ENCODE data around the gene IRF2. TPM values are rescaled to one million over a fixed set of nuclear protein-coding genes. Genes with fewer than 3 reads are reported as not detected.
A peak's percentile ranks its signal among the peaks of the same experiment; 100 is the strongest.
"Not testable (repeated sequence)": the region's sequence is repeated elsewhere in the genome, so short reads cannot be mapped to it uniquely, and the experiment has no call there.

Gene IRF2
- total RNA-seq, 1 donor from 2014 or later: 44.0 TPM

DNA sequence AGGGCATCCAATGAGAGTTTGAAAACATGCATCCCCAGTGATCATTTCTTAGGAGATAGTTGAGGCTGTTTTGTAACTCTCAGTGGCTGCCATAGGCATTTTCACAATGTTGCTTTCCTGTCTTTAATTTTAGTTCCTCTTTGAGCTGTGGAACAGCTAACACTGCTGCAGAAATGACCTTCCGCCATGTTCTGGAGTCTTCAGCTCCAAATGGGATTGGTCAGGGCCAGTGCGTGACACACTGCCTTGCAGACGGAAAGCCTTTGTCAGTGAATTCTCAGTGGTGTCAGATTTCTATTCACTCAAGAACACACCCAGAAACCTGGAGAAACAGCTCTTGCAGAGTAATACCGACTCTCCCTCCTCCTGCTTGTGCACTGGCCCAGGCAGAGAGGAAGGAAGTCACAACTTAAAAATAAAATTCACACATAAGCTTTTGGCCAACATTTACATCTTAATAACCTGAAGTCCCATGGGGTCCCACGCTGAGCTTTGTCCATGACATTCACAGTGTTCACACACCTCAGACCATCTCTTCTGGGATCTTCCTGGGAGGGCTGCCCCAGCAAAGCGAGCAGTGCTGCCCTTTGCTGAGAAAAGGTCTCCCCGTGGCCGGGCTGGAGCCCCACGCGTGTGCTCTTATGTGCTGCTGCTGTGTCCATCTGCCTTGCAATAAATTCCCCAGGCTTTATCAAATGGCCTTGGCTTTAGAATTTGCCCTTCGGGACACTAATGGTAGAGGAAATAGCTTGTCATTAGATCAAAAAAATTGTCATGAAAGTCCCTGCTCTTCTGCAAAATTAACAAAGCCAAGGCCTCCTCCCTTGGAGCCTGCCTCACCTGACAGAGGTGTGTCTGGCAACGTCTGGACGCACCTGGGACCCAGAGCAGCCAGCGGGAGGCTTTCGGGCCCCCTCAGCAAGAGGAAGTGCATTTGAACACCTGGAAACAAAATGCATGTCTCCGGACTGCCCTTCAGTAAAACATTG, 126.8 kb downstream of the IRF2 start:
- Histone ChIP-seq H3K27me3 (no peaks in the 10 kb centered on the region), H3K9me3 (no peaks in the 10 kb centered on the region), H3K27ac (peak overlapping the region; percentile 74), H3K4me1 (peaks cover 50% of the 10 kb centered on the region), H3K4me3 (no peak overlapping the region), H3K36me3 (no peaks in the 10 kb centered on the region)
- intact Hi-C loops (cut with DNase I): no loop called here
- ATAC-seq: peak; percentile 76
- DNase-seq: no peak
- TF ChIP-seq, protein P1, sequence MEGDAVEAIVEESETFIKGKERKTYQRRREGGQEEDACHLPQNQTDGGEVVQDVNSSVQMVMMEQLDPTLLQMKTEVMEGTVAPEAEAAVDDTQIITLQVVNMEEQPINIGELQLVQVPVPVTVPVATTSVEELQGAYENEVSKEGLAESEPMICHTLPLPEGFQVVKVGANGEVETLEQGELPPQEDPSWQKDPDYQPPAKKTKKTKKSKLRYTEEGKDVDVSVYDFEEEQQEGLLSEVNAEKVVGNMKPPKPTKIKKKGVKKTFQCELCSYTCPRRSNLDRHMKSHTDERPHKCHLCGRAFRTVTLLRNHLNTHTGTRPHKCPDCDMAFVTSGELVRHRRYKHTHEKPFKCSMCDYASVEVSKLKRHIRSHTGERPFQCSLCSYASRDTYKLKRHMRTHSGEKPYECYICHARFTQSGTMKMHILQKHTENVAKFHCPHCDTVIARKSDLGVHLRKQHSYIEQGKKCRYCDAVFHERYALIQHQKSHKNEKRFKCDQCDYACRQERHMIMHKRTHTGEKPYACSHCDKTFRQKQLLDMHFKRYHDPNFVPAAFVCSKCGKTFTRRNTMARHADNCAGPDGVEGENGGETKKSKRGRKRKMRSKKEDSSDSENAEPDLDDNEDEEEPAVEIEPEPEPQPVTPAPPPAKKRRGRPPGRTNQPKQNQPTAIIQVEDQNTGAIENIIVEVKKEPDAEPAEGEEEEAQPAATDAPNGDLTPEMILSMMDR (IDR thresholded peaks at IDR 0.05): no peak

DNA sequence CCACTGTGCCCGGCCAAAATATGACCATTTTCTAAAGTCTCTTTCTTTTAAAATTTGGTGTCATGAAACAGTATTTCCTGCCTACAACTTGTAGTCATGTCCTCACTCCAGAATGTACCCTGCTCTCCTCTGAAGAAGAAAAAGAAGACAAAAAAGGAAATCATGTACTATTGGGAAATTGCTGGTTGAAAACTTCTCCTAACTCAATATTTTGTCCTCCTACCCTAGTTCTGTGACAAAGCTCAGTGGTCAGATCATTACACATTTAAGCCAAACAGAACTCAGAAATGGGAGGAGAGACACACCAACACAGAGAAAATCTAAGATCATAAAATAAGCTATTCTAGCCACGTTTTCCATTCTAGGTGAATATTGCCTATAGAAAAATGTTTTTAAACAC, 127.7 kb downstream of the IRF2 start:
- H3K36me3 ChIP-seq: no peaks in the 10 kb centered on the region
- peak overlapping the region; percentile 74 for H3K27ac ChIP-seq
- peaks cover 50% of the 10 kb centered on the region for H3K4me1 ChIP-seq
- H3K27me3 ChIP-seq: no peaks in the 10 kb centered on the region
- DNase-seq (no peak), ATAC-seq (peak; percentile 4)
- intact Hi-C loops (cut with DNase I): no loop called here
- TF ChIP-seq, protein P1 (IDR thresholded peaks at IDR 0.05): no peak
- H3K4me3 ChIP-seq: no peak overlapping the region
- H3K9me3 ChIP-seq: no peaks in the 10 kb centered on the region

DNA sequence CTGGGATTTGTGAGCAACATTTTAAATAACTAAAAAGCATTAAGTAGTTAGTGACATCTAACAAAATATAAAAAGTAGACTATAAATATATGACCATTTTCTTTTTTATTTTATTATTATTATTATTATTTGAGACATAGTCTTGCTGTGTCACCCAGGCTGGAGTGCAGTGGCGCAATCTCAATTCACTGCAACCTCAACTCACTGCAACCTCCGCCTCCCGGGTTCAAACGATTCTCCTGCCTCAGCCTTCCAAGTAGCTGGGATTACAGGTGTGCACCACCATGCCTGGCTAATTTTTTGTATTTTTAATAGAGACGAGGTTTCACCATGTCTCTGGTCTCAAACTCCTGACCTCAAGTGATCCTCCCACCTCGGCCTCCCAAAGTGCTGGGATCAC, 128.1 kb downstream of the IRF2 start:
- peaks cover 50% of the 10 kb centered on the region for H3K4me1 ChIP-seq
- intact Hi-C loops (cut with DNase I); DNase-seq; H3K9me3 ChIP-seq; H3K4me3 ChIP-seq; H3K36me3 ChIP-seq; H3K27me3 ChIP-seq; ATAC-seq: not testable (repeated sequence)
- peak overlapping the region; percentile 74 for H3K27ac ChIP-seq

DNA sequence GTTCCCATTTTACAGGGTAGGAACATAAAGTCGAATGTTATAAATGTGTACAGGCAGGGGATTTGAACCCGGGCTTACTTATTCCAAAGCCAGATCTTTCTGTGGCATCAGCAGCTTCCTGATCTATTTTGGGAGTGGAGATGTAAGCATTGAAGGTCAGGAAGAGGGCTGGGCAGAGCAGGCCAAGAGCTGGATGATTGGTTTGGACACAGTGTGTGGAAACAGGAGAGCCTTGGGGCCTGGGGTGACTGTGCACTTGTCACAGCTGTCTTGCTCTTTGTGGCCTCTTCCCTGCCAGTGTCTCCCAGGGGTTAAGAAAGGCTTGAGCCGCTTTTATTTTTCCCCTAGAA, 128.8 kb downstream of the IRF2 start:
- ATAC-seq (peak; percentile 48), DNase-seq (no peak)
- H3K27me3 ChIP-seq: no peaks in the 10 kb centered on the region
- H3K9me3 ChIP-seq: no peaks in the 10 kb centered on the region
- no peaks in the 10 kb centered on the region for H3K36me3 ChIP-seq
- peak overlapping the region; percentile 74 for H3K27ac ChIP-seq
- TF ChIP-seq, protein P1 (IDR thresholded peaks at IDR 0.05): no peak
- H3K4me1 ChIP-seq: peaks cover 50% of the 10 kb centered on the region
- no peak overlapping the region for H3K4me3 ChIP-seq
- intact Hi-C loops (cut with DNase I): no loop called here

DNA sequence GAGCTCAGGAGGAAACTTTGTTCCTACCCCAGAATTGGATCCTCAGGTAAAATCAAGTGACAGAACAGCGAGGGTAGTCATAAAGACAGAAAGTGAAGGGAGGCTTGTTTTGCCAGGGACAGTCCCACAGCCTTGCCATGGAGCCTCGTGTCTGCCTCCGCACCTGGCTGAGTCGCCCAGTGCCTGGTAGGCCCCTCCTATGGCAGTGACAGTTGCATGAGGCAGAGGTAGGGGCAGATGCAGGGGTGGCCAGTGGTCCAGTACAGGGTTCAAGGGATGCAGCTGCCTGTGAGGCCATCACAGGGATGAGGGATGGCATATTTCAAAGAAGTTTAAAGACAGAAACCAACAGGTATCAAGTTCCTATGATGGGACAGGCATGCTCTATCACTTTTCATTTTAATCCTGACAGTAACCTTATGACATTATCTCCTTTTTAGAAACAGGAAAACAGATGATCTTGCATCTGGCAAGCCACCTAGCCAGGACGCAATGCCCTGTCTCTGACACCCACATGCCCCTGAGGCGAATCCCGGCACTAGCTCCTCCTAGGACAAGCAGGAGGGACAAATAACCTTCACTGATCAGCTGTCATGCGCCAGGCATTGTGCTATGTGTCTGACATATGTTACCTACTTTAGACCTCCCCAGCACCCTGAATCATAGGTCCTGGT, 129.3 kb downstream of the IRF2 start:
- Histone ChIP-seq H3K9me3 (no peaks in the 10 kb centered on the region), H3K4me3 (no peak overlapping the region), H3K27ac (peak overlapping the region; percentile 74), H3K27me3 (no peaks in the 10 kb centered on the region), H3K36me3 (no peaks in the 10 kb centered on the region), H3K4me1 (peaks cover 50% of the 10 kb centered on the region)
- no peak for ATAC-seq
- no peak for DNase-seq
- intact Hi-C loops (cut with DNase I): no loop called here
- TF ChIP-seq, protein P1 (IDR thresholded peaks at IDR 0.05): no peak

DNA sequence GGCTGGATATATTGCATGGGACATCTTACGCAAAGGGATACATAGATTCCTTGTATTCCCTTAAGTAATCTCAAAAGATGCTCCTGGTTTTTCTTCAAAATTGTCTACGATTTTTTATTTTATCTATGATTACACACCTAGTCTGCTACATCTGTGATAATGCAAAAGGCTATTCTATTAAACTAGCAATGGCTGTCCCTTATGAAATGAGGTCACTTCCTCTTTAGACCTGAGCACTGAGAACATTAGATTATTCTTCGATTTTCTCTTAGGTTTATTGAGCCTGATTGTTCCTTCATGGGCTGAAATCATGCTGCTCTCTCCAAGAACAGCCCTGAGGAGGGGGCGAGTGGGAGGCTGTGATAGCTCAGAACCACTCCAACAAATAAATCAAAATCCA, 129.9 kb downstream of the IRF2 start:
- DNase-seq (no peak), ATAC-seq (no peak)
- TF ChIP-seq, protein P1 (IDR thresholded peaks at IDR 0.05): no peak
- no peaks in the 10 kb centered on the region for H3K9me3 ChIP-seq
- H3K27me3 ChIP-seq: no peaks in the 10 kb centered on the region
- intact Hi-C loops (cut with DNase I): no loop called here
- peaks cover 50% of the 10 kb centered on the region for H3K4me1 ChIP-seq
- H3K27ac ChIP-seq: no peak overlapping the region
- no peaks in the 10 kb centered on the region for H3K36me3 ChIP-seq
- H3K4me3 ChIP-seq: no peak overlapping the region

Measured in upper lobe of right lung (tissue), 1 donor.